ENCODE measurements around the gene ZDHHC3.
"Not testable (repeated sequence)": the region's sequence is repeated elsewhere in the genome, so short reads cannot be mapped to it uniquely, and the experiment has no call there.

ZDHHC3 gene

GRCh38 chr3:44995142-44995770 lies 19.3 kb upstream of the ZDHHC3 start:
- no peak for DNase-seq

DNA sequence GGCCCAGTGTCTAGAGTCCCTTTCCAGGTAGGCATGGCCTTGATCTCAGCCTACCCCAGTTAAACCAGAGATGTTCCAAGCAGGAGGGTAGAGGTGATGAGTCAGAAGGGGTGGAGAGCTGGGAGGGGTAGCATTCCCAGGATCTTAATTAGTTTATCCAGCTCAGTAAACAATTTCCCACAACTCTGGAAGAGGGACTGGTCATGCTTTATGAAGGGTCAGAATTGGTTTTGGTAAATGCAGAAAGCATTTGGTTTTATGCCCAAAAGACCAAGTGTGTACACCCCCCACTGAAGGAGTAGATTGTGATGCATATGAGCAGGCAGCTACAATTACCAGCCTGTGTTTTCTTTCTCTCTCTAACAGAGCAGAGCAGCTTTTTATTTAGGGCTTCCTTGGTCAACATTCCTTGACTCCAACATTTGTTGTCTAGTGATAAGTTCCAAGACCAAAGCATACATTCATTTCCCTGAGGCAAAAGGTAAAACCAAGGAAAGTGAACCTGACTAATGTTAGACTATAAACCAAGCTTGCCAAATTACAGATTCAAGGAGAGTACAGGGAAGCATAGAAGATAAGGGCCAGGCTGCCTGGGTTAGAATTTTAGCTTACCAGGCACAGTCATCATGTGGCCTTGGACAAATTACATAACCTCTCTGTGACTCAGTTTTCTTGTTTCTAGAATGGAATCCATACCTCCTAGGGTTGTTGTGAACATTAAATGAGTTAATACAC lies 17.7 kb upstream of the ZDHHC3 start:
- no peak for DNase-seq

DNA sequence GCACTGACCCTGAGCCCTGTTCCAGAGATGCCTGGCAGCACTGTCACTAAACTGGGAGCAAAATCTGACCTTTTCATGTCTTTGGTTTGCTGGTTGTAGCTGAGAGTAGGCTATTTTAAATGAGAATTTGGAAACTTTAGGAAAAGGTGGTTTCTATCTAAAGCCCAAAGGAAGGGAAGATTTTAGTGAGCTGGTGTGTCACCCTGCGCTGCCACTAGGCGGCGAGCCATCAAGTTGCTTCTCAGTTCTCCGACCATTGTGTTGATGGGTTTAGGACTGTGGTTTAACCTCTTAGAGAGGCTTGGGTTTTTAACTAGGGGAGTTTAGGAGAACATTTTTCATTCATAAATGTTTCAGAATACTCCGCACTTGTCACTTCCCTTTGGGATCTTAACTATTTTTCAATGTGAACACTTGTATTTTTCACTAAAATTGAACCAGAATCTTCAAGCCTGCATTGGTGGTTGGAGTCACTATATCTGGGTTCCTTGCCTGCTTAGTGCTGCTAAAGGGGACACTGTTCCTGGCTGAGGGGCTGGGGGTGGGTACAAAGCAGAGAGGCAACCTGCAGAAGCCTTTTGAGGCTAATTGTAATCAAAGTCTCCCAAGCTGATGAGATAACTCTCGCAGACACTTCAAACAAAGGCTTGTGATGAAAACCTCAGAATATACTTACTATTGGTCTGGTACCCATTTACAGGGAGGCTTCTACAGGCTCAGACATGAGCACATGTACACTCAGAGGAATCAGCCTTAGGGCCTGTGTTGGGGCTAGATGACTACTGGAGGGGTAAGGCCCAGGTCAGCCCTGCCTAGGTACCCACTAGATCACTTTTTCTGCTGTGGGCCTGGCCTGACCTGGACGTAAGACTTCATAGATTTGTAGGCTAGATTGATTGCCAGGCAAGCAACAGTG lies 16.8 kb upstream of the ZDHHC3 start:
- peak in 1 of 2 experiments; percentile 46 for DNase-seq

- no peak for DNase-seq
Observed at GRCh38 chr3:44991326-44991725, 15.4 kb upstream of the ZDHHC3 start.

DNA sequence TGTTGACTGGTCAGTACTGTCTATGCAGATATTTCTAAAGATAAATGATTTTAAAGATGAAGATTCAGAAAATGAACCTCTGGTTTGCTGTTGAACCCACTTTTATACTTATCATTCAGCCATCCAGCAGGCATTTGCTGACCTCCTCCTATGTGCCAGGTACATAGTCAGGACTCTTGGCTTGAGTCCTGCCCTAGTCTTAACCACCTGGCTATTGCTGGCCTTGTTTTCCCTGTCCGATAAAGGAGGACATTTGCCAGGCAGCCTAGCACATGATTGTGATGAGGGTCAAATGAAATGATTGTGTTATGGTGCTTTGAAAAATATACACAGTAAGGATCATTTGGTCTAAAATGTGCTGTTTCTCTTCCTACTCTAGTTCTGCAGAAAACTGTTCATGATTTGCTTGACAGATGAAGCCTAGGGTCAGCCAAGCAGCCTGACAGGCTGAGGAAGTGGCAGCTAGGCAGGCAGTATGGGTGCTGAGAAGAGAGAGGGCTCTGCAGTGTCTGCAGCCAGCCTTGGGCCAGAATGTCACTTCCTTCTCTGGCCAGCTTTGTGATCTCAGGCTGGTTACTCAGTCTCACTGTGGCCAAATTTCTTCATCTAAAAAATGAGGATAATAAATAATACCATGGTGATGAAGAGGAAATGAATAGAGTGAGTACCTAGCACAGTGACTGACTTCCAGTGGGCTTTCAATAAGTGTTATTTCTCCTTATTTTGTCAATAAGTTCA lies 13.8 kb upstream of the ZDHHC3 start:
- no peak for DNase-seq

DNA sequence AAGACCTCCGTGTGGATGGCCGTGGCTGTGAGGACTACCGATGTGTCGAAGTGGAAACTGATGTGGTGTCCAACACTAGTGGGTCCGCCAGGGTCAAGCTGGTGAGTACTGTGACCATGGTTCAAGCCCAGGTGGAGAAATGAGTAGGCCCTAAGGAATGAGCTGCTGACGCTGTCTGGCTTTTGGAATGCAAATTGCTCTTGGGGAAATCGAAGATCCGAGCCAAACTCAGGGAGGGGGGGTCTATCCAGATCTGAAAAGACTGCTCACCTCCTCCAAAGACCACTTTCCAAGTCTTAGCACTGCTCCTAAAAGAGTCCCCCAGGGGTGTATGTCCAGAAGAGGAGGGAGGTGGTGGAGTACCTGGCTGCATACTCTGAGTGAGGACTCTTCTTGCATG lies 13.2 kb upstream of the ZDHHC3 start:
- no peak for DNase-seq

DNA sequence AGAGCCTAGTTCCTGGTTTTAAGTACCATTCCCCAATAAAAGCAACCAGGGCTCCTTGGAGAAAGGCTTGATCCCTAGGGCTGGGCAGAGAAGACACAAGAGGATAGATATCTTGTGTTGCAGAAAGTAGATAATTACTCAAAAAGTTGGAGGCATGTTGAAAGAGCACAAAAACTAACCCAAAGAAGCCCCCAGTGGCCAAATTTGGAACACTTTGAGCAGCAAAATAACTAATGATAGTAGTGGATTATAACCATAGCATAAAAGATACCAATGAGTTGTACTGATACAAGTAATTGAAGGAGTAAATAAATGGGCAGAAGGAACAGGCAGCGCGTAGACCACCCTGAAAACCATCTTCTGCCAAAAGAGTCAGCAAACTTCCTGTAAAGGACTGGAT lies 12.1 kb upstream of the ZDHHC3 start:
- DNase-seq, result no peak

GRCh38 chr3:44987332-44987731 lies 11.4 kb upstream of the ZDHHC3 start:
- no peak for DNase-seq

DNA sequence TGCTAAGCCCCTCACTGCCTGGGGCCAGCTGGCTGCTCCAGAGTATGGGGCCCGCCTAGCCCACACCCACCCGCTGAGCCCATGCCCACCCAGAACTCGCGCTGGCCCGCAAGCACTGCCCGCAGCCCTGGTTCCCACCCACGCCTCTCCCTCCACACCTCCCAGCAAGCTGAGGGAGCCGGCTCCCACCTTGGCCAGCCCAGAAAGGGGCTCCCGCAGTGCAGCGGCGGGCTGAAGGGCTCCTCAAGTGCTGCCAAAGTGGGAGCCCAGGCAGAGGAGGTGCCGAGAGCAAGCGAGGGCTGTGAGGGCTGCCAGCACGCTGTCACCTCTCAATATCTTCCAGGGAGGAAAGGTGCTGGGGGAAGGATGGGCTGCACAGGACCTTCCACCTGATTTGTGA lies 10.4 kb upstream of the ZDHHC3 start:
- DNase-seq, result not testable (repeated sequence)

- DNase-seq, result no peak
Observed at GRCh38 chr3:44984335-44984734, 8.4 kb upstream of the ZDHHC3 start.

DNA sequence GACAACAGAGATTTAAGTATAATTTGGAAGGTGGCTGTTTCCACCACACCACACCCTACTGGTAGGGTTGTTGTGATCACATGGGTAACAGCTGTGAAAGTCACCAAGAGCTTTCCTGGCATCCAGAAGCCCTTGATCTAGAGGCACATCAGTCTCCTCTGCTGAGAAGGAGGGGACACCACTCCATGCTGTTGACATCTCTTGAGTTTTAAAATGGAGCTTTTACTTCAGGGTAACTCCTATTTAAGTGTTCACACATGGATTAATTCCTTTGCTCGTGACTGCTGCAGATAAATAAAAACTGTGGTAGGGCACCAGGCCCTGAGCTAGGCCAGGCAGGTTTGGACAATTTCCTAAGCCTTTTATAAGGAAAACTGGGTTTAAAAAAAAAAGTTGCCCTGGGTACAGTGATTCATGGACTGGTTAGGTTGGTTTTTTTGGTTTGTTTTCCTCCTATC lies 7.5 kb upstream of the ZDHHC3 start:
- DNase-seq, result no peak

GRCh38 chr3:44982817-44983216 lies 6.8 kb upstream of the ZDHHC3 start:
- no peak for DNase-seq

DNA sequence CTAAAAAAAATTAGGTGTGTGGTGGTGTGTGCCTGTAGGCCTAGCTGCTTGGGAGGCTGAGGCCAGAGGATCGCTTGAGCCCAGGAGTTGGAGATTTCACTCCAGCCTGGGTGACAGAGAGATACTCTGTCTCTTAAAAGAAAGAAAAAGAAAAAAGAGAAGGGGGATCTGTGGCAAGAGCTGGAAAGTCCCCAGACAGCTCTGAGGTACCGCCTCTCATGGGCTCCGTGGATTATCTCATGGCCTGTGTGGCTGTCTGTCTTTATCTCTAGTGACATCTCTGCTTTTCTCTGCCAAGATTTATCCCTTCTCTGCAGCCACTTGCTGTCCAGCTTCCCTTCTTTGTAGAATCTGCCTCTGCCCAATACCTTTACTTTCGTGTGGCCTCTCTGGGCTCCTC lies 5.8 kb upstream of the ZDHHC3 start:
- no peak for DNase-seq

- no peak for DNase-seq
Observed at GRCh38 chr3:44981220-44981619, 5.2 kb upstream of the ZDHHC3 start.

DNA sequence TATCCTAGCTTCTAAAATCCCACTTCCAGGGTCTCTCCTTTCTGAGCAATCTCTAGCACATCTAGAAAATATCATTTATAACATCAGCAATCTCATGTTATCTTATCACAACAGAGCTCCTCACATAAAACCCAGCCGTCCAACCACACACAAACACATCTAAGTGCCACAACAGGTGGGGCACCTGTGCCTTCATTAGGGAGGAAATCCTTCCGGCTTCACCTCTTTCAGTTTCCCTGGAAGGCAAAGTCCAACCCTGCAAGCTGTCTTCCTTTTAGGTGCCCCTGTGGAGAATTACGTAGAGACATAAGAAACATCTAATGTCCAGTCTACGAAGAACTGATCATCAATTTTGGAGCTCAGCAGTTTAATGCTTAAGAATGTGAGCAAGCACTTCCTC lies 1.6 kb downstream of the ZDHHC3 start:
- no peak for DNase-seq

- no peak for DNase-seq
Observed at GRCh38 chr3:44970926-44971490, 5.0 kb downstream of the ZDHHC3 start.

GRCh38 chr3:44969828-44970179 lies 6.2 kb downstream of the ZDHHC3 start:
- DNase-seq, result no peak

DNA sequence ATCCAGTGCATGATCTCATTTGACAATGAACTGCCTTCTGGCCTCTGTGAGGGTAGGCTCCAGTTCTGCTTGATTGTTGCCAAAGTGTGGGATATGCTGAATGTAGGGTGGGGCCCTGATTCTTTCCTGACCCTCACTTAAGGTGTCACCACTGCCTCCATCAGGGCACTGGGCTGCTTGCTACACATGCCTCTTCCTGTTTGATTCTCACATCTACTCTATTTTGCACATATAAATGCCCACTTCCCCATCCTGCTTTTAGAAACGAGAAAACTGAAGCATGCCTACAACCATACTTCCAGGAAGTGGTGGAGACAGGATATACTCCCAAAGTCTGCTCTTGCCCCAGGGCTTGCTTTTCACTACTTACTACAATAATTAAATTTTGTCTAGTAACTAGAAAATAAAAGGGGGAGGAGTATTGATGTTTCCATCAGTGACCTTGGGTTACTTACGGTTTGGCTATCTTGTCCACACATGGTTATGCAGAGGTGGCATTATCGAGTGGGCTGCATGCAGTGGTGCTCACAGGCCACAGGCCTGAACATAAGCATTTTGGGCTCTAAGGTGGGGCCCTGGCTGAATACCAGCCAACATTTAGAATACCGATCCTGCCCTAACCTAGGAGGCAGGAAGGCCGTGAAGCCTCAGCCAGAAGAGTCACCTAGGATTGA lies 6.7 kb downstream of the ZDHHC3 start:
- no peak for DNase-seq

- no peak for DNase-seq
Observed at GRCh38 chr3:44968447-44968858, 7.5 kb downstream of the ZDHHC3 start.

GRCh38 chr3:44966795-44967278 lies 9.1 kb downstream of the ZDHHC3 start:
- DNase-seq, result no peak

DNA sequence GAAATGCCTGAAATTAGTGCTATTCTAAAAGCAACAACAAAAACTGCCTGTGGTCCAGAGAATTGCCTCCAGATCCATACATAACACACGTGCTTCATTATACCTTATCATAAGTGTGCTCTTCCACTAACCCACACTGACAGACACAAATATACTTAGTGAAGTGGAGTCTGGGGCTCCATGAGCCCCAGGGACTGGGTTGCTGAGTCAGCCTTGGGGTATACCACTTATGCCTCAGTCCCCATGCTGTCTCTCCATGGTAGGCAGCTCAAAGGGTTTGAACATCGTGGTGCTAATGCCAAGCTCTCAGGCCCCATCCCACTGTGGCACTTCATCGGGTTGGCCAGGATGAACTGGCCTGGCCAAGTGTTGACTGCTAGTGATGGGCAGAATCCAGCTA lies 10.8 kb downstream of the ZDHHC3 start:
- DNase-seq, result no peak
